OCI-LY3 (cell line): ENCODE data around the gene SH3BP5L.

Experiments used
- EZH2phosphoT487 ChIP-seq: fragments of 200-600 bp; shearing (Covaris generic); IDR thresholded peaks from 2 replicates; pipeline ENCODE4 v1.6.1; 2018; ENCODE audit warnings: antibody characterized with exemption, mixed run types, low read depth
- TF ChIP-seq, protein P1 (sequence below): fragments of 200-600, 300-600 bp; sonication (generic); IDR thresholded peaks from 2 replicates; pipeline ENCODE4 v1.5.1; 2014; ENCODE audit warnings: antibody characterized with exemption, low read length, low read depth

- TF ChIP-seq, protein P1, sequence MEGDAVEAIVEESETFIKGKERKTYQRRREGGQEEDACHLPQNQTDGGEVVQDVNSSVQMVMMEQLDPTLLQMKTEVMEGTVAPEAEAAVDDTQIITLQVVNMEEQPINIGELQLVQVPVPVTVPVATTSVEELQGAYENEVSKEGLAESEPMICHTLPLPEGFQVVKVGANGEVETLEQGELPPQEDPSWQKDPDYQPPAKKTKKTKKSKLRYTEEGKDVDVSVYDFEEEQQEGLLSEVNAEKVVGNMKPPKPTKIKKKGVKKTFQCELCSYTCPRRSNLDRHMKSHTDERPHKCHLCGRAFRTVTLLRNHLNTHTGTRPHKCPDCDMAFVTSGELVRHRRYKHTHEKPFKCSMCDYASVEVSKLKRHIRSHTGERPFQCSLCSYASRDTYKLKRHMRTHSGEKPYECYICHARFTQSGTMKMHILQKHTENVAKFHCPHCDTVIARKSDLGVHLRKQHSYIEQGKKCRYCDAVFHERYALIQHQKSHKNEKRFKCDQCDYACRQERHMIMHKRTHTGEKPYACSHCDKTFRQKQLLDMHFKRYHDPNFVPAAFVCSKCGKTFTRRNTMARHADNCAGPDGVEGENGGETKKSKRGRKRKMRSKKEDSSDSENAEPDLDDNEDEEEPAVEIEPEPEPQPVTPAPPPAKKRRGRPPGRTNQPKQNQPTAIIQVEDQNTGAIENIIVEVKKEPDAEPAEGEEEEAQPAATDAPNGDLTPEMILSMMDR, result no peak
- no peak for TF ChIP-seq EZH2phosphoT487
Measured at GRCh38 chr1:248802454-248802853, 23.3 kb downstream of the SH3BP5L start.
